GM12865 (cell line): ENCODE results near the gene MEGF11.

Experiments
- DNase-seq: peaks from one replicate; pipeline ENCODE4 v3.0.0; 2010; ENCODE audit warnings: low read depth
- H3K4me3 ChIP-seq: 2 replicates; pipeline ENCODE4 v1.5.1; 2011; ENCODE audit warnings: mild to moderate bottlenecking, low read depth, low read length, control low read depth
- TF ChIP-seq, protein P1 (sequence below): IDR thresholded peaks from 2 replicates; pipeline ENCODE4 v1.5.1; 2011; ENCODE audit warnings: low read length, control low read depth, low read depth, inconsistent platforms; ENCODE audit not compliant: insufficient read depth; ENCODE audit errors: missing control alignments

Gene MEGF11

DNA sequence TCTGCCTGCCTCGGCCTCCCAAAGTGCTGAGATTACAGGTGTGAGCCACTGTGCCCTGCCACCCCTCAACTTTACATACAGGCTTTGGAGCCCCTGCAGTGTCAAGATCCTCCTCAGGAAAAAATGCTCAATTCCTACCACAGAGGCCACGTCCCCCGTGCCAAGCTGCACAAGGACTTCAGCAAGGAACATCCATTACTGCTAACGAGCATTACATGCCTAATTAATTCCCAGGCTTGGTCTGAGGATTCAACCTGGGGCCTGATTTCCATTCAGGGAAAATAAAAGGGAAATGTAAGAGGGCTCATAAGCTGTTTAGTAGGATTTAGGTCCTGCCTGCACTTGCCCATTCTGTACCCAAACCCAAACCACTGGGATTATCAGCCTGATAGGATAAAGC is 222.9 kb downstream of the MEGF11 start:
- TF ChIP-seq, protein P1, sequence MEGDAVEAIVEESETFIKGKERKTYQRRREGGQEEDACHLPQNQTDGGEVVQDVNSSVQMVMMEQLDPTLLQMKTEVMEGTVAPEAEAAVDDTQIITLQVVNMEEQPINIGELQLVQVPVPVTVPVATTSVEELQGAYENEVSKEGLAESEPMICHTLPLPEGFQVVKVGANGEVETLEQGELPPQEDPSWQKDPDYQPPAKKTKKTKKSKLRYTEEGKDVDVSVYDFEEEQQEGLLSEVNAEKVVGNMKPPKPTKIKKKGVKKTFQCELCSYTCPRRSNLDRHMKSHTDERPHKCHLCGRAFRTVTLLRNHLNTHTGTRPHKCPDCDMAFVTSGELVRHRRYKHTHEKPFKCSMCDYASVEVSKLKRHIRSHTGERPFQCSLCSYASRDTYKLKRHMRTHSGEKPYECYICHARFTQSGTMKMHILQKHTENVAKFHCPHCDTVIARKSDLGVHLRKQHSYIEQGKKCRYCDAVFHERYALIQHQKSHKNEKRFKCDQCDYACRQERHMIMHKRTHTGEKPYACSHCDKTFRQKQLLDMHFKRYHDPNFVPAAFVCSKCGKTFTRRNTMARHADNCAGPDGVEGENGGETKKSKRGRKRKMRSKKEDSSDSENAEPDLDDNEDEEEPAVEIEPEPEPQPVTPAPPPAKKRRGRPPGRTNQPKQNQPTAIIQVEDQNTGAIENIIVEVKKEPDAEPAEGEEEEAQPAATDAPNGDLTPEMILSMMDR: no peak
- DNase-seq: no peak
- no peak overlapping the region for H3K4me3 ChIP-seq

DNA sequence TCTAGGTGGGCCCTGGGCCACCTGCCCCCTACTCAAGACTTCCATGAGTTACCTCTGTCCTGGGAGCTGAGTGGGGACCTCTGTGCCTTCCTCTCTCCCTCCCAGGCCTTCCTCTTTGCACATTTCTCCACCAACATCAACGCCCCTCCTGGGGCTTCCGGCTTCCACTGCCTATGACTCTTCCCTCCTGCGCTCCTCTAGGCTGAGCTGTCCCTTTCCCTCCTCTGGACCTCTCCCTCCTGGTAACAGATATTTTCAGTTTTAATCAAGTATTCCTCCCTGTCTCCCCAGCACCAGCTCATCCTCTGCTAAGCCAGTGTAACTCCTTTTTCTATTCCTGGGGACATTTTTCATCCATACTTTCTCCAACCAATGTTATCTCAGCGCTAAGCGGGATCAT is 223.9 kb downstream of the MEGF11 start:
- no peak for DNase-seq
- H3K4me3 ChIP-seq: no peak overlapping the region
- TF ChIP-seq, protein P1: no peak

DNA sequence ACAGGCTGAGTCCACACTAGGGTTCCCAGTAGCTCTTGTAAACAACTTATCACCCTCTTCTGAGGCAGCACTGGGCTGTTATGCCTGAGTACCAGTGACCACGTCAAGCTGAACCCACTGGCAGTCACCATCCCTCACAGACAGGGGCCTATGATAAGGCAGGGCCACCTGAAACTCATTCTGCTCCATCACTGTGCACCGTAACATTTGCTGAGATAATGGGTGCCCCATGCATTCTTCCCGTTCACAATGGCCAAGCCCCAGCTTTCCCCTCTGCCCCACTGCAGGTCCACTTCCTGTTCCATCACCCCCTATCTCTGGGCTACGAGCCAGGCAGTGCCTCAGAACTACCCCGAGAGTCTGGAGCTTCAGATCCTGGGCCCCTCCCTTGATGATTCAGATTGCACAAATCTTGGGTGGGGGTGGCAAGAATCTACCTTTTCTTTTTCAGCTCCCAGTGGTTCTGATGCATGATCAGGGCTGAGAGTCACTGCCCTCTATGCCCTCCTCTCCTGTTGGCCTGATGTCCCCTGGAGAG is 226.2 kb downstream of the MEGF11 start:
- TF ChIP-seq, protein P1: no peak
- no peak overlapping the region for H3K4me3 ChIP-seq
- no peak for DNase-seq

GRCh38 chr15:66025972-66026371 is 227.6 kb downstream of the MEGF11 start:
- DNase-seq: no peak
- TF ChIP-seq, protein P1: no peak
- H3K4me3 ChIP-seq: no peak overlapping the region

- no peak for DNase-seq
- no peak overlapping the region for H3K4me3 ChIP-seq
- TF ChIP-seq, protein P1: no peak
Observed at GRCh38 chr15:66025015-66025452, 228.5 kb downstream of the MEGF11 start.

- TF ChIP-seq, protein P1: no peak
- H3K4me3 ChIP-seq: no peak overlapping the region
- no peak for DNase-seq
Observed at GRCh38 chr15:66024116-66024515, 229.4 kb downstream of the MEGF11 start.

DNA sequence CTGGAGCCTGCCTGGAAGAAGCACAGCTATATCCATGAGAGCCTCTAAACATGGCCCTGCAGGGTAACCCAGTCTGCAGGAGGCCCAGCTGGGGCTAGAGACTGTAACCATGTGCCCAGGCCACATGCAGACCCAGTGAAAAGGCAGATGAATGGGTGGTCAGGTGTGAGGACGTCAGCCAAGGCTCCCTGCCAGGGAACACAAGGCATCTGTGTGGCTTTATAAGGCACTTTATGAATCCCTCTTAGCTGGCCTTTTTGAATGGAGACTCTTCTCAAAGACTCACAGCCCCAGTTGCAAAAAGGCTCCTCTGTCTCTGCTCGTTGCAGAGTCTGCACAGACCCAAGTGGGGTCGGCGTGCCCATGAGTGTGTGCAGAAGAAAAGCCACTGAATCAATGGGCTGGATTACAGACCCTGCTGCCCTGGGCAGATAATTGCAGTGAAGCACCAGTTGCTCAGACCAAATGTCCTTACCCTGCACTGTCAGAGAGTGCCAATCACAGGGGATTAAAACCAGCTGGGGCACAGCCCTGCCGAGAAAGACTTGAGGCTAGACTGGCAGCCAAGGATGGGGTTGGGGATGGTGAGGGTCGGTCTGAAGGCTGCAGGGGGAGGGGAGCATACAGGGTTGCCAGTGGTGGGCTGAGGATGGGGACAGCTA is 230.1 kb downstream of the MEGF11 start:
- TF ChIP-seq, protein P1: no peak
- DNase-seq: no peak
- H3K4me3 ChIP-seq: no peak overlapping the region
